ENCODE results near the gene TBX19.
A peak's percentile ranks its signal among the peaks of the same experiment; 100 is the strongest.

The TBX19 gene

DNA sequence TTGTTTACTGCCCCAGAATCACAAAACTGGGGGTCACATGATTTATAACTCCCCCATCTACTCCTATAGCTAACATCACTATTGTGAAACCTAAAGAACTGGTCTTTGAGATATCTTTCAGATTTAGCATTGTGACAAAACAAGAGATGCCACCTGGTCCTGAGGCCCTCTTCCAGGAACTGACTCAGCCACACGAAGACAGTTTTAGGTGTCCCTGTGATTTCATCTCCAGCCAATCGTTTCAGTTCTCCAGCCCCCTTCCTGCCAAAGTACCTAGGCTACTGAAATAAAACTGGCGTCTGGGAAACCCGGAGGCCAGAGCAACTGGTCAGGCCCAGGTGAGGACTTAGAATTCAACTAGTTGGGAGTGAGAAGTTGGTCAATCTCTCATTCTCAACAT lies 36.6 kb downstream of the TBX19 start:
- no peak overlapping the region for H3K27ac ChIP-seq
- TF ChIP-seq ZFX (IDR thresholded peaks at IDR 0.05; ENCODE audit: borderline replicate concordance), result no peak
- TF ChIP-seq, protein P1, sequence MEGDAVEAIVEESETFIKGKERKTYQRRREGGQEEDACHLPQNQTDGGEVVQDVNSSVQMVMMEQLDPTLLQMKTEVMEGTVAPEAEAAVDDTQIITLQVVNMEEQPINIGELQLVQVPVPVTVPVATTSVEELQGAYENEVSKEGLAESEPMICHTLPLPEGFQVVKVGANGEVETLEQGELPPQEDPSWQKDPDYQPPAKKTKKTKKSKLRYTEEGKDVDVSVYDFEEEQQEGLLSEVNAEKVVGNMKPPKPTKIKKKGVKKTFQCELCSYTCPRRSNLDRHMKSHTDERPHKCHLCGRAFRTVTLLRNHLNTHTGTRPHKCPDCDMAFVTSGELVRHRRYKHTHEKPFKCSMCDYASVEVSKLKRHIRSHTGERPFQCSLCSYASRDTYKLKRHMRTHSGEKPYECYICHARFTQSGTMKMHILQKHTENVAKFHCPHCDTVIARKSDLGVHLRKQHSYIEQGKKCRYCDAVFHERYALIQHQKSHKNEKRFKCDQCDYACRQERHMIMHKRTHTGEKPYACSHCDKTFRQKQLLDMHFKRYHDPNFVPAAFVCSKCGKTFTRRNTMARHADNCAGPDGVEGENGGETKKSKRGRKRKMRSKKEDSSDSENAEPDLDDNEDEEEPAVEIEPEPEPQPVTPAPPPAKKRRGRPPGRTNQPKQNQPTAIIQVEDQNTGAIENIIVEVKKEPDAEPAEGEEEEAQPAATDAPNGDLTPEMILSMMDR (IDR thresholded peaks at IDR 0.05), result no peak

DNA sequence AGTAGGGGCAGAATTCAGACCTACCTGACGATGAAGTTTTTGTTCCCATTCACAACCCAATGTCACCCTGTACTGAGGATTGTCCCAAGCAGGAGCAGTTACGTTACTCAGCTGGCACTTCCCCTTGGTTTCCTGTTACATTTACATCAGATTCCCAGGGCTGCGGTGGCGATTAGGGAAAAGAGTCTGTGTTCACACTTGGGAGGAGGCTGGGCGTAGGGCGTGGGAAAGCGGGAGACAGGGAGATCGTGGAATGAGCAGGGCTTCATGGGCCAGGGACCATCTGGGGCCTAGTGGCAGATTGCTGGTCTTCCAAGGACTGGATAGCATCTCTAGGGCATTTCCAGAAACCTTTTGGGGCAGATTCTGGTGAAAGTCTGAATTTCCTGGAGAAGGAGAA lies 39.0 kb downstream of the TBX19 start:
- TF ChIP-seq, protein P1 (IDR thresholded peaks at IDR 0.05), result no peak
- H3K27ac ChIP-seq, result no peak overlapping the region

DNA sequence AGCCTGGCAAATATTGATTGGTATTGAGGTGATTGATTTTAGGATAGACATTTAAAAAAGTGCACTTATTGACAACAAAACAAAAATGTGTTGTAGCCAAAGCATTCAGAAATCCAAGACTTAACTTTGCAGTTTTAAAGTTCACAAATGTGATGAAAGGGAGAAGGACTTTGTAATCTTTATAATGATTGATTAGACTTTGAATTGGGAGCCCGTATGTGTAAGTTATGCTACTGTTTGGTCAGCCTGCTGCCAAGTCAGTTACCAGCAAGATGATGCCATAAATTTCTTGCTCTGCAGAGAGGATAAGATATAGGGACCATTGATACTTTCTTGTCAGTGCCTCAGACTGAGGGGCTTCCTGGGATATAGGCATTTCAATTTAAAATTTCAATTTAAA lies 39.5 kb downstream of the TBX19 start:
- TF ChIP-seq, protein P1 (IDR thresholded peaks at IDR 0.05), result no peak
- no peak for TF ChIP-seq ZFX (IDR thresholded peaks at IDR 0.05; ENCODE audit: borderline replicate concordance)
- H3K27ac ChIP-seq, result no peak overlapping the region

DNA sequence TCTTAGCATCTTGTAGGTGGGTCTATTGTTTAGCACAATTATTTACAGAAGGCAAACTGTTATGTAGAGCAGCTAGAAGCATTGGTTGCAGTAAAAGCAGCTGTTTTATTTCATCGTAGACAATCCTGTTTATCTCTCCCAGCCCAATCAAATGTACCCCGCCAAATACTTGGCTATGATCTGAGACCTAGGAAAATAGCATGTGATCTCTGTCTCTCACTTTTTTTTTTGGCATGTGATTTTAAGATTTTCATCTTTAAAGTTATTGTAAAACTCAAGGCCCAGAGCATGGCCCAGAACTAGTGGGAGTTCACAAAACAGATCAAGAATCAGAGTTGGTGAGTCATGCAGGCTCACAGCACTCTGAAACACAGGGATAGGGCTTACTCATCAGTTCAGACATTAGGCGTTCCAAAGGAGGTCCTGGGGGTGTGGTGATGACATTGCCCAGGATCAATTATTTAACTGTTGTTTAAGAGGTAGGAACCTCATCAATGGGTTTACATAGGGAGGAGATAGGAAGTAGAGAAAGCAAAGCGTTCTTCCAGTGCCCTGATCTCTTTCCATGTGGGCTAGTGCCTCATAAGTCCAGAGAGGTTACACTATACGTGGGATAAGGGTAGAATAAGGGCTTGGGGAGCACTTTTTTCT lies 40.2 kb downstream of the TBX19 start:
- no peak overlapping the region for H3K27ac ChIP-seq
- TF ChIP-seq, protein P1 (IDR thresholded peaks at IDR 0.05), result no peak
- no peak for TF ChIP-seq ZFX (IDR thresholded peaks at IDR 0.05; ENCODE audit: borderline replicate concordance)

DNA sequence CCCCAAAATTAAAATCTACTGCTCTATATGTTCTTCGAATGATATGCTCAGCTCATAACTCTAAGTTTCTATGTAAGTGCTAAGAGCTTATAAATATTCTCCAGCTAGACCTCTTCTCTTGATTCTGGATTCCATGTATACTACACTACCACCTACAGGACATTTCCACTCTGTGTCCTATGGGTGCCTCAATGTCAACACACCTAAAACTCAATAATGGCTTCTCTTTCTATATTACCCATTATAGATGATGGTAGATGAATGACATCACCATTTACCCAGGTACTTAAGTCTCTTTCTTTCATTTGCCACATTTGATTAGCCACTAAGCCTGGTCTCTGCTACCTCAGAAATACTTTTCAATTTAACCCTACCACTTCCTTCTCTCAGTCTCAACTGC lies 41.3 kb downstream of the TBX19 start:
- no peak for TF ChIP-seq ZFX (IDR thresholded peaks at IDR 0.05; ENCODE audit: borderline replicate concordance)
- TF ChIP-seq, protein P1 (IDR thresholded peaks at IDR 0.05), result peak; percentile 46
- H3K27ac ChIP-seq, result no peak overlapping the region

DNA sequence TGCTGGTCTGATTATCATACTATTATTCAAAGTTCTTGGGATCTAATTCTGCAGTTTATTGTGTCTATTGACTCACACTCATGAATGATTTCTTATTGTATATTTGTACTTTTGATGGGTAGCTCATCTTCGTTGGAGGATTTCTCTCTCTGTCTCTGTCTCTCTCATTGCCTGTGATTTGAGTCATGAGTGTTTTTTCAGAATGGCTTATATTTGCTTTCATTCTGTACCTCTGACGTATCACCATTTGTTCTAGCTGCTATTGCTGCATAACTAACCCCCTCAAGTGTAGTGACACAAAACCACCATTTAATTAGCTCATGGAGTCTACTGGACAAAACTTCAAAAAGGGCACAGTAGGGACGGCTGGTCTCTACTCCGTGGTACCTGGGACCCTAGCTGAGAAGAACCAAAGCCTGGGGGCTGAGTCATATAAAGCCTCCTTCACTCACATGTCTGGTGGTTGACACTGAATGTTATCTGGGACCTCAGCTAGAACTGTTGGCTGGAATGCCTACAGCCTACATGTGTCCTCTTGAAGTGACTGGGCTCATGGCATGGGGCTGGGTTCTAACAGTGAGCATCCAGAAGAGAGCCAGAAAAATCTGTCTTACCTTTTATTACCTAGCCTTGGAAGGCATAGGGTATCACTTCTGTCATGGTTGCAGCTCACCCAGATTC lies 44.2 kb downstream of the TBX19 start:
- TF ChIP-seq, protein P1 (IDR thresholded peaks at IDR 0.05), result no peak
- TF ChIP-seq ZFX (IDR thresholded peaks at IDR 0.05; ENCODE audit: borderline replicate concordance), result no peak
- no peak overlapping the region for H3K27ac ChIP-seq

DNA sequence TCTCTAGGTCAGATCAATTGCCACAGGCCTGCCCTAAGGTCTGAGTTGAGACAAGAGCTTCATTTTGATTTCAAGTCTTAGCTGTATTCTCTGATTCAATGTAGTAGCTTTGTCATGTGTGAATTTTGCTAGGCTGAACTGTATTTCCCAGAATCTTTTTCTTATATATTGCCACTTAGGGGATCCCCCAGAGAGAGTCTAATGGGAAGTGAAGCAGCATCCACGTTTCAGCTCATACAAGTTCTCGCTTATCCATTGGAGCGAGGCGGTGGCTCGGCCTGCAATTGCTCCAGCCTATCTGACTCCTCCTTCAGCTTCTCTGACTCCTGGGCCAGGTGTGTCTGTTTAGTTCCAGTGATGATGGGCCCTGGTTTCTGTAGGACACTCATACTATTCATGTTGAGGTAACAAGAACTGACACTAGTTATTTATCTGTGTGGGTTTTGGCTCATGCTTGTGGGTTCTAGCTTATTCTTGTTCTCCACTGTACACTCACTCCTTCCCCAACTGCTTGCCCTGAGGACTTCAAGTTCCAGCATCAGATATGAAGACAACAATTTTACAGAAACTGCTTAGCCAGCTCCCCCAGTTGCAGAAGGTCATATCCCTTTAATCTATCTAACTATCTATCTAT lies 48.2 kb downstream of the TBX19 start:
- no peak for TF ChIP-seq ZFX (IDR thresholded peaks at IDR 0.05; ENCODE audit: borderline replicate concordance)
- TF ChIP-seq, protein P1 (IDR thresholded peaks at IDR 0.05), result no peak

More for the DNA sequence above, 48.2 kb downstream of the TBX19 start:
- no peak overlapping the region for H3K27ac ChIP-seq
